Measurements from ENCODE around the gene NUDCD3.

NUDCD3 gene

DNA sequence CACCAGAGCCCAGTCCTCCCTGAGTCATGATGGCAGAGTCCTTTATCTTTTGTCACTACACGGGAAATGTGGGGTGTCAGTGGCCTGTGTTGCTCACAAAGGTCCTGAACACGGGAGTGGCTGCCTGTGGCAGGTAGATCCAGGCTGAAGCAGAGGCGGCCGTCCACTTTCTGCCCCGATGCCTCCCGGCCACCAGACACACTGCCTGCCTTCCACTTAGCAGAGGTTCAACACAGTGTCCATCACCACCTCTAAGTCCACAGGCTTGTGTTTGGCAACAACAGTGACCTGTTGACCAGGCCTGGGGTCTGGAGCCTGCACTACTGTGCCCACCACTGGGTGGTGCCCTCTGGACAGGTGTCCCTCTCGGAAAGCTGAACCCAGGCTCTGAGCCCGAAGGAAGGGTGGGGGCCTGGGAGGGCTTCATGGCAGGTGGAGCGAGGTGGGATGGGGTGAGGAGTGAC is 115.2 kb downstream of the NUDCD3 start:
- no peaks in the 10 kb centered on the region for H3K36me3 Mint-ChIP-seq (ENCODE audit: low read depth)
- no peaks in the 10 kb centered on the region for H3K27me3 Mint-ChIP-seq
- H3K4me1 Mint-ChIP-seq = no peaks in the 10 kb centered on the region
- H3K27ac Mint-ChIP-seq = no peak overlapping the region
- H3K4me3 Mint-ChIP-seq = no peak overlapping the region
- DNase-seq (peak; percentile 20), ATAC-seq (no peak)
- H3K9me3 Mint-ChIP-seq = no peaks in the 10 kb centered on the region

DNA sequence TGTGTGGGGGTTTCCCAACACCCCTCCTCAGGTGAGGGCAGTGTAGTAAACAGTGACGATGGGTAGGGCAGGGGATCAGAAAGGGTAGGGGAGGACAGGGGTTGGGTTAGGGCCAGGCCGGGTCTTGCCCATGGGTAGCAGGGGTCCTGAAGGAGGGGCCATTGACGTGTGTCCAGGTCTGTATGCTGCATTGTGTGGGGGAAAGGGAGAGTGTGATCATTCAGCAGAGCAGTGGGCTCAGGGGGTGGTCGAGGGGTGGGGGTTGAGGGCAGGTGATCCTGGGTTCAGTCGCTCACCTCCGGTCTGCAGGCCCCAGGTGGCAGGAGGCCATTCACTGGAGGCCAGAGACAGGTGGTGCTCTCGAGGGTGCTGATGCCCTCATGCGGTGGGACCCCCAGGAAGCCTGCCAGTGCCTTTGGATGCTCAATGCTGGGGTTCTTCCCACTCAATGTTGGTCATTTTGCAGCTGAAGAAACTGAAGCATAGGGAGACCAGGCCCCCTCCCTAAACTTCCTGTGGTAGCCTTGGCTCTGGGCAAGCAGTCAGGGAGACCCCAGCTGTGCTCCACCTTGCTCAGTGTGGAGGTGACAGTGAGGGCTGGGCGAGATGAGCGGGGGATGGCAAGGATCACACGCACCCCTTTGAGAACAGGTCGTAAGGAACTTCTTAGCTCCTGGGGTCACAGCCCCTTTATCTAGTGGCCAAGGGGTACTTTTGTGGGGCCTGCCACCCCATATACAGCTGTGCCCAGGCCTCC is 116.3 kb downstream of the NUDCD3 start:
- ATAC-seq (no peak), DNase-seq (no peak)
- Mint-ChIP-seq H3K4me3 (no peak overlapping the region), H3K9me3 (no peaks in the 10 kb centered on the region), H3K27me3 (peaks cover 3% of the 10 kb centered on the region), H3K27ac (peak overlapping the region; percentile 46), H3K4me1 (no peaks in the 10 kb centered on the region), H3K36me3 (ENCODE audit: low read depth) (no peaks in the 10 kb centered on the region)

DNA sequence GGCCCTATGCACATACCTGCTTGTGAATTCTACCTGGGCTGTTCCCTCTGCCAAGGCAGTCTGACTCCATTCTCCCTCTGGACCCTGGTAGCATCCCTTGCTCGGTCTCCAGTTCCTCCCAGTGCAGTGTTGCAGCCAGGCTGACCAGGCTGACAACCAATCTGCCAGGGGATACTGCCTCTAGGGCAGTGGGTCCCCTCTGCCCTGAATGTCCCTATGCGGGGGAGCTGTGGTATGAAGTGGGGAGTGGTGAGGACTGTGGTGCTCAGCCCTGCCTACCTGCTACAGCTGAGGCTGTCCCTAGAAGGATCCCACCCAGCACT is 117.1 kb downstream of the NUDCD3 start:
- no peak for ATAC-seq
- Mint-ChIP-seq H3K4me3 (no peak overlapping the region), H3K36me3 (ENCODE audit: low read depth) (no peaks in the 10 kb centered on the region), H3K27ac (no peak overlapping the region), H3K27me3 (peaks cover 6% of the 10 kb centered on the region), H3K4me1 (no peaks in the 10 kb centered on the region), H3K9me3 (no peaks in the 10 kb centered on the region)
- DNase-seq = no peak

DNA sequence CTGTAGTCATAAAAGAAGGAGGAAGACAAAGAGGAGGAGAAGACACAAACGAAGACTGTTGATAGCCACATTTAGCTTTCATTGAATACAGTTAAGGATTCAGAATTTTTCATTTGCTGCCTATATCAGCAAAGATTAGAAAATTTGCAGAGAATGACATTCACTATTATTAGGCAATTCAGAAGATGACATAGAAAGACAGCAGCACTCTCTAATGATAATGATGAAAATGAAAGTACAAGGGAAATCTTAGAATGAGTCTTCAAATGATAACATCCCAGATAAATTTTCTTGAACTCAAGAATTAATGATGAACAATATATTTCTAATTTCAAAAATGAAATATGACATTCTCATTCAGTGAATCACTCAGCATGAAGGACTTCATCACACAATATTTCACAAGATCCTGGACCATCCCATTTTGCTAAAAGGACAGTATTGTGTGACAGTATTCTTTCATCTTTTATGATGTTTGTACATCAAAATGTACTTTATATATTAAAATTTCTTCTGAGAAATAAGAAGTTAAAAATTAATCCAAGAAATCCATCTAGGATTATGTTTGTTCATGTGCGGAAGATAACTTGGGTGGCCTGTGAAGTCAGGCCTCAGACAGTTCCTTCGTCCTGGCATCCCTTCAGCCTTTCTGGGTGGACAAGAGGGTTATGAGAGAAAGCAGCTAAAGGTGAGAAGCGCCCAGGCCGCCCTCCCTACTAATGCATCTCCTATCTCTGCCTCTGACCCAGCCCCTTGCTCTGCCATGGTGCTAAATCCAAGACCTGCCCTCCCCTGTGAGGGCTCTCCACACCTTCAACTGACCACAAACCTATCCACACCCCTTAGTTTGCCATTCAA is 117.7 kb downstream of the NUDCD3 start:
- H3K36me3 Mint-ChIP-seq (ENCODE audit: low read depth) = no peaks in the 10 kb centered on the region
- ATAC-seq = no peak
- H3K27ac Mint-ChIP-seq = no peak overlapping the region
- H3K4me3 Mint-ChIP-seq = no peak overlapping the region
- no peaks in the 10 kb centered on the region for H3K9me3 Mint-ChIP-seq
- H3K4me1 Mint-ChIP-seq = no peaks in the 10 kb centered on the region
- peaks cover 6% of the 10 kb centered on the region for H3K27me3 Mint-ChIP-seq
- no peak for DNase-seq

DNA sequence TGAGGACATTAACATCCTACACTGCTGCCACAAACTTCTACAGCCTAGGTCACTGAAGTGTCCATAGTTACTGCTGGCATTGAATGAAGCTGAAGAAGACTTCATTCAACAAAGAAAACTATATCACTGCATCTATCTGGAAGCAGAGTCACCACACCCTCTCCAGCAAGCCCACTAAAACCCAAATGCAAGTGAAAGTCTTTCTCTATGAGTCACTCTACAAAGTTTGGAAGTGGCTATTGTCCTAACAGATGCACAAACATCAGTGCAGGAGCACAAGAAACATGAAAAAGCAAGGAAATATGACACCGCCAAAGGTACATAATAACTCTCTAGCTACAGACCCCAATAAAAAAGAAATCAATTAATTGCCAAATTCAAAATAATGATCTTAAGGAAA is 121.6 kb downstream of the NUDCD3 start:
- DNase-seq = no peak
- Mint-ChIP-seq H3K27me3 (peaks cover 21% of the 10 kb centered on the region), H3K4me3 (no peak overlapping the region), H3K9me3 (no peaks in the 10 kb centered on the region), H3K36me3 (ENCODE audit: low read depth) (no peaks in the 10 kb centered on the region), H3K4me1 (no peaks in the 10 kb centered on the region), H3K27ac (no peak overlapping the region)
- ATAC-seq = no peak

DNA sequence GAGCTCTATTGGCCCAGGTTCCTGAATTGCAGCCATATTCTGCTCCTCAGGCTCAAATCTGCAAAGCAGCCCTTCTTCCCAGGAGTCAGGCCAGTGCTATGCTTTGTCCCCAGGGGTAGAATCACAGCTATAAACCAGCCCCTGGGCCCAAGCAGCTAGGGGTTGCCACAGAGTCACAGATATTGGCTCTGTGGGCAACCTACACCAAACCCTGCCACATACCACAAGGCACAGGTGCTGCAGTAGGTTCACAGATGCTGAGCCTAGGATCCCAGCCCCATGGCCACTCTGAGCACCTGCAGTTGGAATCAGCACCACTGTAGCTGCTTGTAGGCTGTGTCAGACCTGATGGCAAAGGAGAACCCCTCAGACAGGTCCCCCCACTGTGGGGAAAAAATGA is 122.0 kb downstream of the NUDCD3 start:
- Mint-ChIP-seq H3K9me3 (no peaks in the 10 kb centered on the region), H3K27ac (no peak overlapping the region), H3K4me1 (no peaks in the 10 kb centered on the region), H3K27me3 (peaks cover 22% of the 10 kb centered on the region), H3K36me3 (ENCODE audit: low read depth) (no peaks in the 10 kb centered on the region), H3K4me3 (no peak overlapping the region)
- no peak for DNase-seq
- ATAC-seq = no peak

DNA sequence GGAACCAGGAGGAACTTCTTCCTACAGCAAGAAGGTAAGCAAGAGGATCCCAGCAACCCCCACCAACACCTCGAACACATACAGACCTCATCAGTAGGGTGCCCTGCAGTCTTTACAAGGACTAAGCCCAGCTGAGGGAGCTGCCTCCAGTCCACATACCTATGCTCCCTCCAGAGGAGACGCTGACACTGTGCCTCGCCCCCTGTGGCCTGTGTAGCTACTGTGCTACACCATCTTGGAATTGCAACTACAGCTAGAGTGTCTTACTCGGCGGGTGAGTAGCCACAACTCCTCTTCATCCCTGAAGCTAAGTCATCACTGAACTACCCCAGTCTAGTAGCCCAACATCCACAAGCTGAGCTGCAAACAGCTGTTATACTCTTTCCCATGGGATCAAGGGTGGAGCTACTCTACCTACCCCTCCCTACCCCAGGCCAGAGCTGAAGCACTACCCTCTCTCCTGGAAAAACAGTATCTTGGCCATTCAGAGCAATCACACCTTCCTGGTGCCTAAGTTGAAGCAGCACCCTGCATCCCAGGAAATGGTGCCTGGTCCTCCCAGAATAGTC is 122.9 kb downstream of the NUDCD3 start:
- ATAC-seq = no peak
- H3K4me3 Mint-ChIP-seq = no peak overlapping the region
- no peak for DNase-seq
- no peak overlapping the region for H3K27ac Mint-ChIP-seq
- H3K4me1 Mint-ChIP-seq = no peaks in the 10 kb centered on the region
- no peaks in the 10 kb centered on the region for H3K9me3 Mint-ChIP-seq
- H3K36me3 Mint-ChIP-seq (ENCODE audit: low read depth) = no peaks in the 10 kb centered on the region
- peaks cover 27% of the 10 kb centered on the region for H3K27me3 Mint-ChIP-seq

DNA sequence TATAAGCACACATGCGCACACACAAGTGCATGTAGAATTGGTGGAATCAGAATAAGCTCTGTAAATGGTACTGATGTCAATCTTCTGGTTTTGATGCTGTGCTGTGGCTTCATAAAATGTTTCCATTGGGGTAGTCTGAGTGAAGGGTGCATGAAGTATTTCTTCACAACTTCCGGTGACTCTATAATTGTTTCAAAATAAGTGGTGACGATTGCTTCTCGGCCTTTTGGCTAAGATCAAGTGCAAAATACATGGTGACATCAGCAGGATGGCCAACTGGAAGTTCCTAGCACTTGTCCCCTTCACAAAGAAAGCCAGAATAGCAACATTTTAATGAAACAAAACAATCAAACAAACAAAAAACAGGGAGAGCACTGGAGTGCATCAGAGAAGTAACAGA is 123.5 kb downstream of the NUDCD3 start:
- Mint-ChIP-seq H3K27me3 (peaks cover 29% of the 10 kb centered on the region), H3K4me1 (no peaks in the 10 kb centered on the region), H3K36me3 (ENCODE audit: low read depth) (no peaks in the 10 kb centered on the region), H3K4me3 (no peak overlapping the region), H3K9me3 (no peaks in the 10 kb centered on the region), H3K27ac (no peak overlapping the region)
- DNase-seq (no peak), ATAC-seq (no peak)

DNA sequence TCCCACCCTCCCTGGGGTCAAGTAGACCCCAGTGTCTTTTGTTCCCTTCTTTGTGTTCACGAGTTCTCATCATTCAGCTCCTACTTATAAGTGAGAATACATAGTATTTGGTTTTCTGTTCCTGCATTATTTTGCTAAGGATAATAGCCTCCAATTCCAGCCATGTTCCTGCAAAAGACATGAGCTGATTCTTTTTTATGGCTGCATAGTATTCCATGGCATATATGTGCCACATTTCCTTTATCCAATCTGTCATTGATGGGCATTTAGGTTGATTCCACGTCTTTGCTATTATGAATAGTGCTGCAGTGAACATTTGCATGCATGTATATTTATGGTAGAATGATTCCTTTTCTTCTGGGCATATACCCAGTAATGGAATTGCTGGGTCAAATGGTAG is 136.8 kb downstream of the NUDCD3 start:
- Mint-ChIP-seq H3K4me3 (no peak overlapping the region), H3K27me3 (peaks cover 44% of the 10 kb centered on the region), H3K36me3 (ENCODE audit: low read depth) (peaks cover 2% of the 10 kb centered on the region), H3K9me3 (peaks cover 20% of the 10 kb centered on the region), H3K4me1 (no peaks in the 10 kb centered on the region), H3K27ac (no peak overlapping the region)
- ATAC-seq (no peak), DNase-seq (no peak)

DNA sequence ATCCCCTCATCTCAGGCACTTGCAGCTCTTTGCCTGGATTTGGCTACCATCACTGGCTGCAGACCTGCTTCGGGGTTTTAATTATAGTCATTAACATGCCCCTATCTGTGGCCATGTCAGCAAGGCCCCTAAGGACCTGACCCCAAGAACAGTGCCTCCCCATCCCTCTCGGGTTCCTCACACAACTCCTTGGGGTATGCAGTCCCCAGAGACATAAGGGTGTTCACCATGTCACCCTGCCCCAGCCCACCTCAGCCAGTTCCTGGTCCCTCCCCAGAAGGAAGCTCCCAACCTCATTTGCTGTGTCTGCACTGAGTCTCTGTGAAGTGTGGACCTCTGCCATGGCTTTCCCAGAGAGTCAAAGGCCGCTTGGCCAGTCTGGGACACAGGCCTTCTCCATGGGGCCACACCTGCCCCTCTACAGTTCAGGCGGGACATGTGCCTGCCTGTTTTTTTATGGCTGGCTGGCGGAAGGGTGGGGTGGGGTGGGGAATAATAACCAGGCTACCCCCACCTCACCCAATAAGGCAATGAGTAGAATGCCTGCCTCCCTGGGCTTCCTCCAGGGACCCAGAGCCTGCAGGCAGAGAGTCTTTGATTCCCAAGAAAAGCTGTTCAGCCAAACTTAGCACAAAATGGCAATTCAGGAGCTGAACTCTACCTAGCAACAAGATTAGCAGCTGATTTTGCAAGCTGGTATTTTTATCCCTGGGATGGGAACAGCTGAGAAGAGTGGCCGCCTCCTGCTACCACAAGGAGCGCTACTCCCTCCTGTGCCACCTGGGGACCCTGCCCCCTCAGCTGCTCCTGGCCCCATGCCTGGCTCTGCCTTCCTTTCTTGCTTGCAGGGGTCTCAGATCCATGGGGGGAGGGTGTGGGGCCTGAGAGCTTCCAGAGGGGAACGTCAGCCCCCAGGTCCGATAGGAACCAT is 141.3 kb downstream of the NUDCD3 start:
- ATAC-seq = no peak
- peaks cover 2% of the 10 kb centered on the region for H3K36me3 Mint-ChIP-seq (ENCODE audit: low read depth)

DNA sequence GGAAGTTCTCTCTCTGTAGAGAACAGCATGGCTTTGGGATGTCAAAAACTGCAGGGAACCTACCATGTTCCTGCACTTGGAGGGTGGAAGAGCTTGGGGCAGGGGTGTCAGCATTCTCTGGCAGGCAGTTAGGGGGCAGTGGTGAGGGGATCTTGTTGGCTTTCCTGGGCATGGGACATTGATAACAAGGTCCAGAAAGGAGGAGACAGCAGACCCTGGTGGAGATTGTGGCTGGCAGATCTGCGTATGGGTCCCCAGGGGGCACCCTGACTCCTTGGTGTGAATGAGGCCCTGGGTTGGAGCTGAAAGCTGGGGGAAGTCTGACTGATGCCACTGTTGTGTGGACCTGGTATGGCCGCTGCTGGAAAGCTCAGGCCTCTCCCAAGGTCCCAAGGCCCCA is 142.2 kb downstream of the NUDCD3 start:
- H3K9me3 Mint-ChIP-seq = peaks cover 6% of the 10 kb centered on the region
- peaks cover 20% of the 10 kb centered on the region for H3K27me3 Mint-ChIP-seq
- H3K4me1 Mint-ChIP-seq = no peaks in the 10 kb centered on the region
- H3K4me3 Mint-ChIP-seq = no peak overlapping the region
- no peak overlapping the region for H3K27ac Mint-ChIP-seq
- DNase-seq (no peak), ATAC-seq (peak; percentile 59)
- peaks cover 2% of the 10 kb centered on the region for H3K36me3 Mint-ChIP-seq (ENCODE audit: low read depth)

More for the DNA sequence above, 141.3 kb downstream of the NUDCD3 start:
- peaks cover 20% of the 10 kb centered on the region for H3K27me3 Mint-ChIP-seq
- no peaks in the 10 kb centered on the region for H3K4me1 Mint-ChIP-seq
- H3K27ac Mint-ChIP-seq = no peak overlapping the region
- no peak for DNase-seq
- no peak overlapping the region for H3K4me3 Mint-ChIP-seq
- peaks cover 12% of the 10 kb centered on the region for H3K9me3 Mint-ChIP-seq

DNA sequence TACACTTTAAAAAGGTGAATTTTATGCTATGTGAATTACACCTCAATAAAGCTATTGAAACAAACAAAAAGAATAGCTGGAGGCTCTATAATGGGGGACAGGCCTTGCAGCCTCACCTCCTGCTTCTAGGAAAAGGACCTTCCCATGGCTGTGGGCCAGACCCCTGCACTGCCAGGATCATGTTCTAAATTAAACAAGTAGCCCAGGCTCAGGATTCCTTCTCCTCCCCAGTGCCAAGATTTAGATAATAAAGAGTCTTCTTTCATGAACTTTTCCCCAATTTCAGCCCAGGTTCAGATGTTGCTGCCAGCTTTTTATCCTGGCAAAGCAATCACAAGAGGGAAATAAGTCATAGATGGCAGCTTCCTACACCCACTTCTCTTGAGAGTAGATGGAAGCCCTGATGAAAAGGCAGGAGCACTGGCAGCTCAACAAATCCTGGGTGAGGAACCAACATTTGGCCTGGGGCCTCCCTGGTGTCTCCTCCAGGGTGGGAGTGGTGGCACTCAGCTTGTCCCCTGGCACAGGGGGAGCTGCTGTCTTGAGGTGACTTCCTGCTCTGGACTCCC is 142.8 kb downstream of the NUDCD3 start:
- no peak overlapping the region for H3K27ac Mint-ChIP-seq
- H3K9me3 Mint-ChIP-seq = peaks cover 6% of the 10 kb centered on the region
- ATAC-seq = no peak
- H3K36me3 Mint-ChIP-seq (ENCODE audit: low read depth) = peaks cover 2% of the 10 kb centered on the region
- no peak overlapping the region for H3K4me3 Mint-ChIP-seq
- no peaks in the 10 kb centered on the region for H3K4me1 Mint-ChIP-seq
- peaks cover 20% of the 10 kb centered on the region for H3K27me3 Mint-ChIP-seq
- DNase-seq = no peak

DNA sequence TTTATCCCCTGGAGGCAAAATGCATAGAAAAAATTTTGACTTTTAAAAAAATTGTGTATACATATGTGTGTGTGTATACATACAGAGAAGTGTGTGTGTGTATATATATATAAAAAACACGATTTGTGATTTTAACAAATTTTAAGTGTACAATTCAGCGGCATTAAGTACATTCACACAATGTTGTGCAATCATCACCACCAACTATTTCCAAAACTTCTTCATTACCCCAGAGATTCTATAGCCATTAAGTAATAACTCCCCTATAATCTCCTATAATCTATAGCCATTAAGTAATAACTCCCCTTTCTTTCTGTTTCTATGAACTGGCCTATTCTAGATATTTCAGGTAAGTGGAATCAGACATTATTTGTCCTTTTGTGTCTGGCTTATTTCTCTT is 144.4 kb downstream of the NUDCD3 start:
- DNase-seq = no peak
- no peak for ATAC-seq
- H3K4me1 Mint-ChIP-seq = no peaks in the 10 kb centered on the region
- H3K27ac Mint-ChIP-seq = no peak overlapping the region
- H3K27me3 Mint-ChIP-seq = peaks cover 16% of the 10 kb centered on the region
- H3K9me3 Mint-ChIP-seq = peaks cover 6% of the 10 kb centered on the region
- H3K4me3 Mint-ChIP-seq = no peak overlapping the region
- H3K36me3 Mint-ChIP-seq (ENCODE audit: low read depth) = peaks cover 2% of the 10 kb centered on the region

DNA sequence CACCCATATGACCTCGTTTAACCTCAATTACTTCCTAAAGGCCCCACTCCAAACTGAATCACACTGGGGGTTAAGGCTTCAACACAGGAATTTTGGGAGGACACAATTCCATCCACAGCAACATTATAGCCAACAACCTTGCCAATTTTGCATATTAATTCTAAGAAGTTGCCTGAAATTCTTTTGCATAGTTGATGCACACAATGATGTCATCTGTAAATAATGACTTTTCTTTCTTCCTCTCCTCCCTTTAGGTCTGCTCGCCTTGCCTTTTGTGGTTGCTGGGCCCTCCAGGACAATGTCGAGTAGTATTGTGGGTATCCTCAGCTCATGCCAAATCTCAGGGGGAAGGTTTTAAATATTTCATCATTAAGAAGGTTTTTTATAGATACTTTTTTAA is 149.1 kb downstream of the NUDCD3 start:
- peaks cover 4% of the 10 kb centered on the region for H3K27me3 Mint-ChIP-seq
- DNase-seq = no peak
- ATAC-seq = no peak
- no peaks in the 10 kb centered on the region for H3K36me3 Mint-ChIP-seq (ENCODE audit: low read depth)
- peaks cover 2% of the 10 kb centered on the region for H3K4me1 Mint-ChIP-seq
- no peak overlapping the region for H3K27ac Mint-ChIP-seq
- H3K4me3 Mint-ChIP-seq = no peak overlapping the region
- peaks cover 9% of the 10 kb centered on the region for H3K9me3 Mint-ChIP-seq
